ENCODE data around the gene SLC24A3. TPM values are rescaled to one million over a fixed set of nuclear protein-coding genes. Genes with fewer than 3 reads are reported as not detected.
"Not testable (repeated sequence)": the region's sequence is repeated elsewhere in the genome, so short reads cannot be mapped to it uniquely, and the experiment has no call there.

SLC24A3 gene
- total RNA-seq, 1 experiment from 2014 or later, result not detected

GRCh38 chr20:19621072-19621471, 408.6 kb downstream of the SLC24A3 start:
- Histone ChIP-seq H3K9me3 (replicated peaks) (no peaks in the 10 kb centered on the region), H3K4me3 (no peak overlapping the region), H3K27me3 (replicated peaks) (no peaks in the 10 kb centered on the region), H3K4me1 (replicated peaks) (no peaks in the 10 kb centered on the region), H3K27ac (no peak overlapping the region), H3K36me3 (no peaks in the 10 kb centered on the region)
- DNase-seq (ENCODE audit: low read depth in 1 of 2, low spot score in 2 of 2), result no peak

GRCh38 chr20:19624221-19624965, 412.0 kb downstream of the SLC24A3 start:
- Histone ChIP-seq H3K27me3 (replicated peaks) (no peaks in the 10 kb centered on the region; the same call in 1 of the 2 replicates), H3K27ac (no peak overlapping the region), H3K9me3 (replicated peaks) (no peaks in the 10 kb centered on the region), H3K4me3 (no peak overlapping the region), H3K36me3 (no peaks in the 10 kb centered on the region), H3K4me1 (replicated peaks) (no peaks in the 10 kb centered on the region)
- DNase-seq (ENCODE audit: low read depth in 1 of 2, low spot score in 2 of 2), result no peak

- H3K27me3 ChIP-seq (replicated peaks), result no peaks in the 10 kb centered on the region; the same call in 1 of the 2 replicates
- no peaks in the 10 kb centered on the region for H3K4me1 ChIP-seq (replicated peaks)
- no peak for DNase-seq (ENCODE audit: low read depth in 1 of 2, low spot score in 2 of 2)
- no peaks in the 10 kb centered on the region for H3K9me3 ChIP-seq (replicated peaks)
- H3K27ac ChIP-seq, result no peak overlapping the region
- no peak overlapping the region for H3K4me3 ChIP-seq
- H3K36me3 ChIP-seq, result no peaks in the 10 kb centered on the region
Observed at GRCh38 chr20:19625426-19625825, 413.0 kb downstream of the SLC24A3 start.

- DNase-seq (ENCODE audit: low read depth in 1 of 2, low spot score in 2 of 2), result no peak
- Histone ChIP-seq H3K4me3 (no peak overlapping the region), H3K27me3 (replicated peaks) (no peaks in the 10 kb centered on the region; the same call in 1 of the 2 replicates)
Observed at GRCh38 chr20:19626896-19627295, 414.5 kb downstream of the SLC24A3 start.

GRCh38 chr20:19628570-19629134, 416.2 kb downstream of the SLC24A3 start:
- H3K27me3 ChIP-seq (replicated peaks), result no peaks in the 10 kb centered on the region; the same call in 1 of the 2 replicates
- H3K36me3 ChIP-seq, result no peaks in the 10 kb centered on the region
- no peak overlapping the region for H3K27ac ChIP-seq
- H3K9me3 ChIP-seq (replicated peaks), result no peaks in the 10 kb centered on the region
- no peaks in the 10 kb centered on the region for H3K4me1 ChIP-seq (replicated peaks)
- peak; percentile 41 to 59 for DNase-seq (ENCODE audit: low read depth in 1 of 2, low spot score in 2 of 2)
- no peak overlapping the region for H3K4me3 ChIP-seq

More at GRCh38 chr20:19626896-19627295, 414.5 kb downstream of the SLC24A3 start:
- Histone ChIP-seq H3K36me3 (no peaks in the 10 kb centered on the region), H3K9me3 (replicated peaks) (no peaks in the 10 kb centered on the region), H3K4me1 (replicated peaks) (no peaks in the 10 kb centered on the region), H3K27ac (no peak overlapping the region)

GRCh38 chr20:19631410-19631809, 419.0 kb downstream of the SLC24A3 start:
- no peak overlapping the region for H3K4me3 ChIP-seq
- no peak for DNase-seq (ENCODE audit: low read depth in 1 of 2, low spot score in 2 of 2)
- no peaks in the 10 kb centered on the region for H3K36me3 ChIP-seq
- no peaks in the 10 kb centered on the region for H3K4me1 ChIP-seq (replicated peaks)
- H3K9me3 ChIP-seq (replicated peaks), result no peaks in the 10 kb centered on the region
- no peak overlapping the region for H3K27ac ChIP-seq
- peaks cover 2% of the 10 kb centered on the region; the same call in 1 of the 2 replicates for H3K27me3 ChIP-seq (replicated peaks)

- no peak overlapping the region for H3K27ac ChIP-seq
- H3K9me3 ChIP-seq (replicated peaks), result no peaks in the 10 kb centered on the region
- no peaks in the 10 kb centered on the region for H3K4me1 ChIP-seq (replicated peaks)
- peak in 1 of 2 experiments; percentile 17 for DNase-seq (ENCODE audit: low read depth in 1 of 2, low spot score in 2 of 2)
- 0 out of 2 replicates have a peak, but pooled peaks cover 2% of the 10 kb centered on the region for H3K27me3 ChIP-seq (replicated peaks)
- no peak overlapping the region for H3K4me3 ChIP-seq
- no peaks in the 10 kb centered on the region for H3K36me3 ChIP-seq
Observed at GRCh38 chr20:19633985-19634384, 421.5 kb downstream of the SLC24A3 start.

GRCh38 chr20:19639471-19640045, 427.1 kb downstream of the SLC24A3 start:
- H3K27me3 ChIP-seq (replicated peaks); H3K4me1 ChIP-seq (replicated peaks): not testable (repeated sequence)

GRCh38 chr20:19642860-19643259, 430.4 kb downstream of the SLC24A3 start:
- DNase-seq (ENCODE audit: low read depth in 1 of 2, low spot score in 2 of 2), result no peak
- H3K4me3 ChIP-seq, result no peak overlapping the region
- H3K27me3 ChIP-seq (replicated peaks), result peaks cover 9% of the 10 kb centered on the region
- no peak overlapping the region for H3K27ac ChIP-seq
- no peaks in the 10 kb centered on the region for H3K4me1 ChIP-seq (replicated peaks)
- H3K36me3 ChIP-seq, result no peaks in the 10 kb centered on the region
- H3K9me3 ChIP-seq (replicated peaks), result no peaks in the 10 kb centered on the region

More at GRCh38 chr20:19639471-19640045, 427.1 kb downstream of the SLC24A3 start:
- DNase-seq (ENCODE audit: low read depth in 1 of 2, low spot score in 2 of 2); H3K9me3 ChIP-seq (replicated peaks); H3K4me3 ChIP-seq; H3K36me3 ChIP-seq; H3K27ac ChIP-seq: not testable (repeated sequence)

GRCh38 chr20:19644085-19644484, 431.6 kb downstream of the SLC24A3 start:
- Histone ChIP-seq H3K4me3 (no peak overlapping the region), H3K27me3 (replicated peaks) (peaks cover 9% of the 10 kb centered on the region), H3K27ac (no peak overlapping the region), H3K36me3 (no peaks in the 10 kb centered on the region), H3K4me1 (replicated peaks) (no peaks in the 10 kb centered on the region), H3K9me3 (replicated peaks) (no peaks in the 10 kb centered on the region)
- DNase-seq (ENCODE audit: low read depth in 1 of 2, low spot score in 2 of 2), result no peak

- no peaks in the 10 kb centered on the region for H3K4me1 ChIP-seq (replicated peaks)
- H3K27ac ChIP-seq, result no peak overlapping the region
- H3K27me3 ChIP-seq (replicated peaks), result peaks cover 12% of the 10 kb centered on the region
- no peaks in the 10 kb centered on the region for H3K36me3 ChIP-seq
- no peak overlapping the region for H3K4me3 ChIP-seq
- no peak for DNase-seq (ENCODE audit: low read depth in 1 of 2, low spot score in 2 of 2)
- H3K9me3 ChIP-seq (replicated peaks), result no peaks in the 10 kb centered on the region
Observed at GRCh38 chr20:19646963-19647362, 434.5 kb downstream of the SLC24A3 start.

GRCh38 chr20:19648024-19648423, 435.6 kb downstream of the SLC24A3 start:
- H3K4me1 ChIP-seq (replicated peaks), result no peaks in the 10 kb centered on the region
- H3K4me3 ChIP-seq, result no peak overlapping the region
- no peak overlapping the region for H3K27ac ChIP-seq
- H3K9me3 ChIP-seq (replicated peaks), result no peaks in the 10 kb centered on the region
- no peaks in the 10 kb centered on the region for H3K36me3 ChIP-seq
- no peak for DNase-seq (ENCODE audit: low read depth in 1 of 2, low spot score in 2 of 2)
- peaks cover 12% of the 10 kb centered on the region for H3K27me3 ChIP-seq (replicated peaks)

GRCh38 chr20:19649041-19649440, 436.6 kb downstream of the SLC24A3 start:
- Histone ChIP-seq H3K36me3 (no peaks in the 10 kb centered on the region), H3K4me1 (replicated peaks) (no peaks in the 10 kb centered on the region), H3K27me3 (replicated peaks) (peaks cover 12% of the 10 kb centered on the region), H3K27ac (no peak overlapping the region), H3K9me3 (replicated peaks) (no peaks in the 10 kb centered on the region), H3K4me3 (no peak overlapping the region)
- DNase-seq (ENCODE audit: low read depth in 1 of 2, low spot score in 2 of 2), result no peak

- H3K4me3 ChIP-seq, result no peak overlapping the region
- H3K4me1 ChIP-seq (replicated peaks), result no peaks in the 10 kb centered on the region
- H3K9me3 ChIP-seq (replicated peaks), result no peaks in the 10 kb centered on the region
- H3K27me3 ChIP-seq (replicated peaks), result peaks cover 15% of the 10 kb centered on the region
- DNase-seq (ENCODE audit: low read depth in 1 of 2, low spot score in 2 of 2), result no peak
- no peaks in the 10 kb centered on the region for H3K36me3 ChIP-seq
- no peak overlapping the region for H3K27ac ChIP-seq
Observed at GRCh38 chr20:19652591-19653026, 440.2 kb downstream of the SLC24A3 start.

Measured in SJSA1 (cell line).